Activated CD4-positive, CD25-positive, alpha-beta regulatory T cell (primary cell): Measurements from ENCODE around the gene CHKA.

ENCODE experiments used
- DNase-seq, 4 experiments: peaks; one replicate each; lab custom pipeline; 2025; lab: John Stamatoyannopoulos, UW

CHKA gene

GRCh38 chr11:68071281-68072048 is 49.7 kb downstream of the CHKA start:
- no peak for DNase-seq

- no peak for DNase-seq
These were observed 53.2 kb downstream of the CHKA start for GRCh38 chr11:68067991-68068390.

GRCh38 chr11:68066742-68067141 is 54.4 kb downstream of the CHKA start:
- DNase-seq = no peak

GRCh38 chr11:68065841-68066240 is 55.3 kb downstream of the CHKA start:
- DNase-seq = no peak

- no peak for DNase-seq
These were observed 56.3 kb downstream of the CHKA start for GRCh38 chr11:68064926-68065325.

- DNase-seq = no peak
These were observed 59.7 kb downstream of the CHKA start for GRCh38 chr11:68061508-68061907.

GRCh38 chr11:68057807-68058206 is 63.4 kb downstream of the CHKA start:
- no peak for DNase-seq

GRCh38 chr11:68056317-68057285 is 64.6 kb downstream of the CHKA start:
- no peak for DNase-seq

GRCh38 chr11:68053981-68054812 is 67.0 kb downstream of the CHKA start:
- DNase-seq = no peak

- no peak for DNase-seq
These were observed 68.1 kb downstream of the CHKA start for GRCh38 chr11:68053117-68053516.

- no peak for DNase-seq
These were observed 68.9 kb downstream of the CHKA start for GRCh38 chr11:68052137-68052873.

GRCh38 chr11:68051191-68052136 is 69.7 kb downstream of the CHKA start:
- no peak for DNase-seq

GRCh38 chr11:68050371-68050841 is 70.8 kb downstream of the CHKA start:
- DNase-seq = no peak

GRCh38 chr11:68049509-68050370 is 71.4 kb downstream of the CHKA start:
- DNase-seq = no peak

GRCh38 chr11:68048681-68049508 is 72.3 kb downstream of the CHKA start:
- no peak for DNase-seq

GRCh38 chr11:68047437-68048290 is 73.5 kb downstream of the CHKA start:
- no peak for DNase-seq

- DNase-seq = no peak
These were observed 76.3 kb downstream of the CHKA start for GRCh38 chr11:68044898-68045351.
